NK-92 treated with Interleukin-12 subunit alpha and Interleukin-12 subunit beta, amount 100 ng/mL, for 24 hours (cell line): Measurements from ENCODE around the gene TCERG1L.

Source experiments
- DNase-seq: peaks from one replicate; lab custom pipeline; 2025; lab: John Stamatoyannopoulos, UW

TCERG1L gene

DNA sequence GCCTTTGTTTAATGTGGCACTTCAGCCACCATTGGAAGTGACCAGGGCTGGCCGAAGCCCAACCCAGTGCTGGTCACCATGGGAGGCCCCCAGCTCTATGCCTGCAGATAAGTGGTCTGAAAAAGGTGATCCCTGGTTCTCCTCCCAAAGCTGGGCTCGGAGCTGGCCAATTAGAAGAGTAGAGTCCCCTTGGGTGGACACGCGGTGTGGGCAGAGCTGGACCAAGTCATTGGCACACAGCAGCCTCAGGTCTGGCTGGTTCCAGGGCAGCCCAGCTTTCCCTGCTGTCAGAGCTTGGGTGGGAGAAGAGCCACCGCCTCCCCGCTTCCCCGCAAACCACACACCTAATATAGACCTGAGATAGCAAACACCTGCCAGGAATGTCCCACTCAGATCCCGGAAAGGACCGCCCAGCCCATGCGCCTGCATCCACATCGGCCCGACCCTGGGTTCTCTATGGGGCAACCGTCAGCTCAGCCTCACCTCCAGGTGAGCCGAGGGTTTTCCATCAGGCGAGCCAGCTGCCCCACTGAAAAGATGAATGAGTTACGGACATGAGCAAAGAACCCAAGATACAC, 84.3 kb downstream of the TCERG1L start:
- DNase-seq = no peak

DNA sequence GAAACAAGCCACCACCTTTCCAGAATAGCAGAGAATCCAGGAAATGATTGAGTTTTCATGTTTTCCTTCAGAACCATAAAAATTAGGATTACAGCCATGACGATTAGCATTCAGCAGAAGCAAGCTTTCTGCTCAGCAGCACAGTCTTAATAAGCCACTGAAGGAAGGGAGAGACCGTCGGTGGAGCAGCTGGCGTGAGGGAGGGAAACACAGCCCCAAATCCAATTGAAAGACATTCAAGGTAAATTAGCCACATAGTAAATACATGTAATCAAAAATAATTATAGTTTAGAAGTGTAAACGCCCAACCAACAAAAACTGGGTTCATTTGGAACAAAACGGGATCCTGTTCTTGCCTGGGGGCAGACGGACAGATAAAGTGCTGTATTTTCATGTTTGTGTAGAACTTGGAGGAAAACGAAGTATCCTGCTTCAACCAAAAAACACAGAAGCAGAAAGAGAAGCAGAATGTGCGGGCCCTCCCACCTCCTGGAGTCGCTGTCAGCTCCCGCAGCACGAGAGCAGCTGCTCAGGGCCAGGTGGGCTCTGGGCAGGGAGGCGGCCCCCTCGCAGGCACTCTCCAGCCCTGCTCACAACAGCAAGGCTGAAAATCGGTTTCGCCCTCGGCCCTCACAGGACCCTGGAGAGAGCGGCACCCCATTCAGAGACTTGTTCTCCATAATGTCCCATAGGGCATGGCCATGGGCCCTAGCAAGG, 84.9 kb downstream of the TCERG1L start:
- no peak for DNase-seq

DNA sequence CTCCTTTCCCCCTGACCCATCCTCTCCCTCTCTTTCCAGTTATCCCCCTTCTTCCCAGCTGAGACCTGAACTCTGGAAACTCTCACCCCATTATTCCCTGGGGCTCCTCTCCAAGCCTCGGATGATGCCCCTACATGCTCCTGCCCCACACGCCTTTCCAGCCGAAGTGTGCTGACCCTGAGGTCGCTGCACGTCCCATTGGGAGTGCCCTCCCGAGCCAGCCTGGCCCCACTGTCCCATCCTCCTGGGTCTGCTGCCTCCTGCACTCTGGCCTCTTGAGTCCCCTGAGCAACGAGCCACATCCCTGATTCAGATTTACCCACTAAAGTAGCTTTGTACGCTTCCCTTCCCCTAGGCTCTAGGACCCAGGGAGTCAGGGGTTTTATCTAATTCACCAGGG, 87.4 kb downstream of the TCERG1L start:
- no peak for DNase-seq

DNA sequence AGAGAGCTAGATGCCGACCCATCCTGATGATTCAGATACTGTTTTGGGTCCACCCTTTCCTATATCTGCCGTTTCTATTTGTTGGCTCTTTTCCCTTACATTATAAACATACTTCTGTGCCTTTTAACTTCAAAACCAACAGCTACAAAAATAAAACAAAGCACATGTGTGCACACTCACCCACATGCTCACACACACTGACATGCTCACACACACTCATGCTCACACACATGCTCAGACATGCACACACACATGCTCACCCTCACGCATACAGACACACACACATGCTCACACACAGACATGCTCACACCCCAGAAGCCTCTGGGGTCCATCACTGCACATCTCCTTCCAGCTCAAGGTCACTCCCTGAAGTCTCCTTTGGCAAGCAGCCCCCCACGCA, 88.1 kb downstream of the TCERG1L start:
- DNase-seq = no peak

DNA sequence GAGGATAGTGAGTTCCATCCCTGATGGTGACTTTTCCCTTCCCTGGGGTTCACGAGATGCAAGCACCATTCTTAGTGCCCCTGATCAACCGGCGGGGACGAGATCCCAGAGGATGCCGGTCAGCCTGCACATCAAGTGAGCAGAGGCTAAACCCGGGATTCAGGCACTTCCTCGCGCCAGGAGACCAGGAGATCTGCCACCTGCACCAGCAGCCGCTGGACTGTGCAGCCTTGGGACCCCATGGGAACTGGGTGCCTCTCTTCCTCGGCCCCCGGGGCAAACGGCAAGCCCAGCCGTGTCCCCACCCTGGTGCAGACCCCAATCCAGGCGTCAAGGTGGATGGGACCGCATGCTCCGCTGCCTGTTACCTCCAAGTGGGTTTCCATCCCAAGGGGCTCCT, 88.5 kb downstream of the TCERG1L start:
- DNase-seq = no peak

DNA sequence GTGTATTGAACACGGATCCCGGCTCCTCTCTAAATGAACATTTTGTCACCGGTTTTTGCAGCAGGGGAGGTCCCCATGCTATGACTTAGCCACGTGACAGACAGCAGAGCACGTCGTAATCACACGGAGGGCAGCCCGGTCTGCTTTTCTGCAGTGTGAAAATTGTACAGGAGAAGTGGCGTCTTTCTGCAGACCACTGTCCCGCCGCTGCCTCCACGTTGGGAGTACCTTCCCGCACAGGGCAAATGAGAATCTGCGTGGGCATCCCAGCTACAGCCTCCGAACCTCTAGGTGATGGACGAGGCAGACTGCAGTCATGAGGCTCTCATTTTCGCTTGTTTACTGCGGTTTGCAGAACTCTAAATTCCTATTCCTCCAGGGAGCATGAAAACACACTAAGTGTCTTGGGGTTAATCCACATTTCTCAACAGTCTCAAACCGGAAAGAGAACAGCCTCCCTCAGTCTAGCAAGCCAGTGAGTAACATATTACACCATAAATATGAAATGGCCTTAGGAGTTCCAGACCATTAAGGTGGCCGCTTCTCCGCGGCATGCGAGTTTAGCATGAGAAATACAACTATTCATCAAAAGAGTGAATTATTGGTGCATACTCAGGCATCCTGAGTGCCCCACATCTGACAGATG, 89.8 kb downstream of the TCERG1L start:
- no peak for DNase-seq

DNA sequence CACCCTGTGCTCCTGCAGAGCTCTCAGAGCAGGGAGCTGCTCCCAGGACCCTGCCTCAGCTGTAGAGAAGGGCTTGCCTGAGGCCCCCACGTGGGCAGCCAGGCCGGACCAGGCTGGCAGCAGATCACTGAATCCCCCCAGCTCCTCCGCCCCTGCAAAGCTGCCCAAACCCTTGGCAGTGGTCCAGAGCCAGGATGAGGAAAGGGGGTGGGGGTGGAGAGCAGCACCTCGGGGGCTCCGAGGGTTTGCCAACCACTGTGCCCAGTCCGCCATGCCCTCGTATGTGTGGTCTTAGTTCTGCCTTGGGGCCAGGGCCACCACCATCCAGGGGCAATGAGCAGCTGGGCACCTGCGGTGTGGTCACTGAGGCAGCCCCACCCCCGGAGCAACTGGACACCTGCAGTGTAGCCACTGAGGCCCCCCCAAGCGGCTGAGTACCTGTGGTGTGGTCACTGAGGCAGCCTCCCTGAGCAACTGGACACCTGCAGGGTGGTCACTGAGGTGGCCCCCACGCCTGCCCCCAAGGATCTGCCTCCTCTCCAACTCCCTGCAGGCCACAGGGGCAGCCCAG, 90.8 kb downstream of the TCERG1L start:
- DNase-seq = no peak

DNA sequence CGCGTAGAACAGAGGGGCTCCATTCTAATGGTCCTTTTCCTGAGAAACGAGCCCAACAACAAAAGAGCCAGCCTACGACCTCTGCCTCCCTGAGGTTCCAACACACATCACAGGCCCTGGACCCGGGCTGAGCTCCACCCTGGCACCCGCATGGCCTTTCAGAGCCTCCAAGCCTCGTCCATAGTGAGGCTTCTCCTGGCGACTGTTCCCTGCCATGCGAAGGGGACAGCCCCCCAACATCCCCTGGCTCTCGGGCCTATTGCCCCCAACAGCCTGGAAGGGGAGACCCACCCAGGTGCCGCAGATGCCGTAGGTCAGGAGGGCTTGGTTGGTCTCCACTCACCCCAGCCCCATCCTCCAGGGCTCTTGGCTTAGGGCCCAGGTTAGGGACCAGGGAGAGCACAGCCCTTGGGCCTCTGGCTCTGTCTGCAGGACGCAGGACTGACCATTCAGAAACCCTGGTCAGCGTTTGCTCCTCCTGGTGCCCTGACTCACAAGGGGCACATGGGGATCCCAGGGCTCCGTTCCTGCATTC, 91.5 kb downstream of the TCERG1L start:
- no peak for DNase-seq

DNA sequence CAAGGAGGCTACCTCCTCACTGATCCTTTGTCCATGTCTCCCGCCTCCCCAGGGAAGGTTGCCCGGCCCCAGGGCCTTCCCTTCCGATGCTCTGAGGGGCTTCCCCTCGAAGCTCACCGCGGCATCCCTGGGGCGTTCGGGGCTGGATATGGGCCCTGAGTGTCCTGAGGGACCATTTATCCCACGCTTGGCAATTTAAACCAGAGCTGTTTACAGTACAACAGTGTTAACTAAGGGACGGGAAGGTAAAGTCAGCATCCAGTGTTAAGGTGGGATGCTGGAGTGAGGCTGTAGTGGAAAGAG, 92.0 kb downstream of the TCERG1L start:
- DNase-seq = no peak

DNA sequence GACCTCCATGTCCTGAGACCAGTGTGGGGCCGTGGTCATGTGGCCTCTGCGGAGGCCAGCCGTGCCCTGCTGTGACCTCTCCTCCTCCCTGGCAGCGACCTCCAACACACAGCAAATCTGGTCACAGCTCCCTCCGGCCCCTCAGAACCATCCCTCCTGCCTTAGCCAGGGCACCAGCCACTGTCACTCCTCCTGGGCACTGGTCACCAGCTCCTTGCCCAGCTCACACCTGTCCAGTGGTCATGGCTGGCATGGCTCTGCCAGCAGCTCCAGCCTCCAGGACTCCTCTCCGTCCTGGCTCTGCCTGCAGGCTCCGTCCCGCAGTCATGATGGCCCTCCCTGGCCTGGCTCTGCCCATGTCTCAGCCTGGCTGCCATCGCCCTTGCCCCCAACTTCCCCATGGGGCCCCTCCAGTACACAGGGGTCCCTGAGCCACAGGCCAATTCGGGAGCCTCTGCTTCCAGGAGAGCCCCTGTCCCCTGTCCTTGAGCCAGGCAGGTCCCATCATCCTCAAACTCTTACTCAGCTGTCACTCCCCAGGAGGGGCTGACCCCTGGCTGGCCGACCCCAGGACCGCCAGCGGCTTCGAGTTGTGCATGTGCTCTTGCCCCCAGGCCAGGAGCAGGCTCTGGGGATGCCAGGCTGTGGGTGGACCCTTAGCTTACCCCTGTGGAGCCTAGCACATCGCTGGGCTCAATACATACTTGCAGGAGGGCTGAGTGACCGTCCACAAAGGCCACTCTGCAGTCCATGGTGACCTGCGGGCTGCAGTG, 92.5 kb downstream of the TCERG1L start:
- DNase-seq = no peak

DNA sequence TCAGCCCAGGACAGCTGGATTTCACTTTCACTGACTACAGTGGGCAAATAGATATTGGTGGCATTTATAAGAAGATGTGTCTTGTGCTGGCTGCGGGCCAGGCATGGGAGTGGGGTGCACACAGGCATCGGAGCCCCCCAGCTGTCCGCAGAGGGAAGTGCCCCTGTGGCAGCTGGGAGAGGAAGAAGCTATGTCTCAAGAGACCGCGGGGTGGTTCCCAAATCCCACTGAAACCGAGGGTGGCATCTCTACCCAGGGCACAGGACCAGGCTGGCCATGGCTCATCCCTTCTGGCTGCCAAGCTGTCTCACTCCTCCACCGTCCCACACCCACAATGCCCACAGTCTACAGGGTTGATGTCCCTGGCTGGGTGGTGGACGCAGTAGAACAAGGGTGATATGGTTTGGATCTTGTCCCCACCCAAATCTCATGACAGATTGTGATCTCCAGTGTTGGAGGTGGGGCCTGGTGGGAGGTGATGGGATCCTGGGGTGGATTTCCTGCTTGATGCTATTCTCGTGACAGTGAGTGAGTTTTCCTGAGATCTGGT, 94.8 kb downstream of the TCERG1L start:
- no peak for DNase-seq

DNA sequence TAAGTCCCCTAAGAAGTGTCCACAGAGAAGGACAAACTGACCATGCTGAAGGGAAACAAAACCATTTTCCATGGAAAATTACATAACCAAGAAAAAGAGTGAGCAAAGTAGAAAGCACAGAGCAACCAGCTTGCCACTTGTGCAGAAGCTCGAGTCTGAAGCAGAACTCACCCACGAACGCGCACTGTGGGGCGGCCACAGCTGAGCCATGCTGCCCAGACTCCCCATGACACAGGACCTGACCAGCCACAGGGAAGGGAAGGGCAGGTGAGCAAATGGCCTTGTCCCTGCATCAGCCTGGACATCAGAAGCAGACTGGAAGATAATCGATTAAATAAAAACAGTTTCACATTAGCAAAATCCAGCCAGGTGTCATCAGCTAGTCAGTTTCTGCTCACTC, 95.7 kb downstream of the TCERG1L start:
- DNase-seq = no peak

DNA sequence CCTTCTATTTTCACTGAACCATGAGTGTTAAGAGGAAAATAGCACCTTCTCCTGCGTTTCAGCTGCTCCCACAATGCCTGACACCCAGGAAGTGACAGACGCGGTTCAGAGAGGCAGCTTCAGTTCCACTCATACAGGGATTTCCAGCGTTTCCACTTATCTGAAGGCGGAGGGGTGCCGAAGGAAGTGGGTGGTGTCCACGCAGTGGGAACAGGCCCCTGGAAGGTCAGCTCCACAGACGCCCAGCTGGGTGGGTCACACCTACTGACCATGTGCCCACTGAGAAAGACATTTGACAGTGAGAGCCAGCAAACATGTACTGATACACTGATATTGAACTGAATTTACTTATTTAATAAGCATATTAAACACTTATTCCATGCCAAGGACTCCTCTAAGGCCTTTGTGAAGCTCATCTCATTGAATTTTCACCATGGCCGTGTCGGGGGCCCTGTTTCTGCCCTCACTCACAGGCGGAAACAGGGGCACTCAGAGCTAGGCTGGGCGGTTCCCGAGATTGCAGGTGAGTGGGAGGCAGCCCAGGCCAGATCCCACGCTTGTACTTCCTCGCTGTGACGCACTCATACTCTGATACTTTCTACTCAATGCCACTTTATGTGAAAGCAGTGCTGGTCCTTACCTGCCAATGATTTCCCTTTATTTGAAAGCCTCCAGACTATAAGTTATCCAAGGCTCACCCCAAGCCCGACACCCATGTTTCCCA, 96.8 kb downstream of the TCERG1L start:
- DNase-seq = no peak

DNA sequence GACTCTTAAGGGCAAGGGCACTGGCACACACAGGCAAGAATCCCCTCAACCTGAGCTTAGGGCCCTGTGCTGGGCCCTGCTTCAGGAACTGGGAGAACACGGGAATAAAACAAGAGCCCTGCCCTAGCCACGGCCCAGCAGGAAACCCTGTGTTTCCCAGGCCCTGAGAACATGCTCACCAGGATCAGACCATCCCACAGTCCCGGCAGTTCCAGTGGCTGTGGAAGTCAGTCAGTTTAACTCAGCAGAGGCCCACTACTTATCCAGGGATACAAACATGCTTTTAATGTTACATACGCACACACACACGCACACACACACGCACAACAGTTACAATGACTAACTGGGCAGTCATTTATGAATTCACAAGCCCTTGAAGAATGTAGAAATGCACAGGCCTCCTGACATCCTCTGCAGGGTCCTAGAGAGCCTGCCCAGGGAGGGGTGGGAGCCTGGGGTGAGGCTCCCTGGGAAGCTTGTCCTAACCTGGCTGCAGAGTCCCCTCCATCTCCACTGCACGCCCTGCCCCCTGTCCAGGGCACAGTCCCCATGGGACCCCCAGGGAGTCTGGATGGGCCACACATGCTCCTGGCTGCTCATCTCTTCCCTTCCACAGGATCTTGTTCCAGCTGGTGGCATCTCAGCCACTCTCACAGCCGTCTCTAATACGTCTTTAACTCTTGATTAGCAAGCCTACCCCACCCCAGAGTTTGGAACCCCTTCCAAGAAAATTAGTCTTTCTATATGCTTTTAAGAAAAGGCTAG, 97.6 kb downstream of the TCERG1L start:
- no peak for DNase-seq

DNA sequence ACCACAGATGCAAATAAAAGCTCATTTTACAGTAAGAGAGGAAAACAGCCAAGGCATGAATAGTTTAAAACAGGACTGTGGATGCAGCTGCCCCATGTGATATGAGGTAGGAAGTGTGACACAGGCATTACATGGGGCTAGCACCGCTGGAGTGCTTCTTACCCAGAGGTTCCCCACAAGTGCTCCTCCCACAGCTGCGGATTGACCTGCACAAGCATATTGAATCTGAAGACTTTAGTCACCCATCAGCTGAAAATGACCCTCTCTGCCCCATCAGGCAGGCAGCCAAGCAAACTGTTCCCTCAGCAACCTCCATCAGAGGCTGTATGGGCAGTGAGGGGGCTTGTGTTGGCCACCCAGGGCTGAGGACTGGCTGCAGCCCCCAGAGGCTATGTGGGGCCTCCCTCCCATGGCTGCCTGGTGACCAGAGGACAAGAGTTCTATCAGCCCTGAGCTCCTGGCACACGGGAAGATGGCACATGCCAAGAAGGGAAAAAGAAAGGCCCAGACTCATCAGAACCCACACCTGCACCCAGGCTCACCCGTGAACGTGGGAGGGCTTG, 98.7 kb downstream of the TCERG1L start:
- DNase-seq = no peak

DNA sequence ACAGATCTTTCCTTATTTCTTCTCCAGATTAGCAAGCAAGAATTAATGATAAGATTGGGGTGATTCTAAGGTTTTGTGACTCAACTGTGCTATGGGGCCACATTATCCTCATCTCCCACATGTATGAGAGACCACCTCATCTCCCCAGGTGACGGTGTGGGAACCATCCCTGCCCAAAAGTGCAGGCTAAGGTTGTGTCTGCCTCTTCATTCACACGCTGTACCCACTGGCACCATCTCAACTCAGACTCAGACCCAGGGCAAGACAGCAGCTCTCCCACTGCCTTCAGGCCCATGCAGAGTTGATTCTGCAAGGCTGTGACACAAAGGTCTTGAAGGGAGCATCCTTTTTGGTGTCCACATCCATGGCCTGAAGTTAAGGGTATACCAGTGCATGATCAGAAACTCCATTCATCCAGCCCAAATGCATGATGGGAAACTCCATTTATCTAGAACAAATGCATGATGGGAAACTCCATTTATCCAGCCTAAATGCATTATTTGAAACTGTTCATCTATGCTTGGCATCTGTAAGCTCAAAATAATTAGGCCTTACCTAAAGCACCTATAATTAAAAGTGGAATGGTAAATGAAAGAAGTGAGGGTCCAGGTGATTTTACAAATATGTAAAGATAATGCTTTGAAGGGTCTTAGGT, 99.4 kb downstream of the TCERG1L start:
- no peak for DNase-seq

DNA sequence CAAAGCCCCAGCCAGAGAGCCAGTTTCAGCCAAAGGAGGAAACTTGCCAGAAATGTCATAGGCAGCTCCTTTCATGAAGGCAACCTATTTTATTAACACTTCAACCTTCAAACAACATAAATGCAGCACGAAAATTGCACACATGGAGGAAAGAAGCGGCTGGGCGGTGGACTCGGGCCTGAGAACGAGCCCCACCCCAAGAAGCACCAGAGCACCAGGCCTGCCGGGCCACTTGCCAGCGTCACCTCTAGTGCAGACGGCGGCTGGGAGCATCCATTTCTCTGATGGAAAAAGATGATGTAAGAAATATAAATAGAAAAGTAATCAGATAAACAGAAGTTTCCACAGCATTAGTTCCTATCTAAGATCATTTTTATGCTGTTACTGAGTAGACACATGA, 100.0 kb downstream of the TCERG1L start:
- no peak for DNase-seq

DNA sequence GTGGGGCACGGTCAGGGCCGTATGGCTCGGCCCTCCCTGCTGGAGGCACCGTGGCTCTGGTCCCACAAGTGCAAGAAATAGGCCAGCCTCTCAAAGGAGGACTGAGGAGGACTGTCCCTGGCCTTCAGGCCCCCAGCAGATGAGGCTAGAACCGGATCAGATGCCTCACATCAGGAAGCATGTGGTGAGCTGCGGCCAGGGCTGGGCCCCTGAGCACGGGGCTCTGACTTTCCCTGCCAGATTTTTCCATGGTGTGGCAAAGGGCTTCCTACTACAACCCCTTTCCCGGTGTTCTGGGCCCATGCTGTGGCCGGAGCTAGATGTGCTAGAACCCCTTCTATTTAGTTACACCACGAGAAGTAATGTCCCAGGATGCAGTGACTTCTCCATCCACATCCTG, 100.4 kb downstream of the TCERG1L start:
- DNase-seq = no peak

DNA sequence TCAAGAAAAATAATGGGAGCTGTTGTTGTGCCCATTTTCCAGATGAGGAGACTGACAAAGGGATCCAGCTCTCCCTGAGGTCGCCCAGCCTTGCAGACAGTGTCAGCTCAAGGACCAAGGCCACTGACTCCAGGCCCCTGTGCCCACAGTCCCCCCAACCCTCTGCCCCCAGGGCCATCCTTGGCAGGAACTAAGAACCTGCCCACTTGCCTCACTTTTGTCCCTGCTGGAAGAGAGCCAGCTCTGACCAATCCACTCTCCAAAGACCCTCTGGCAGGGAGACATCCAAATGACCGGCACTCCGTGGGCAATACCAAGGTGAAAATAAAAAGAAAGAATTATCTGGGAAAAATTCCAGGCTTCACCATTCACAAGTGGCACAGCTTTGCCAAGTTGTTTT, 101.3 kb downstream of the TCERG1L start:
- no peak for DNase-seq
